Peyer's patch (tissue), 4 donors: ENCODE measurements around the gene MIA2.
"Not testable (repeated sequence)": the region's sequence is repeated elsewhere in the genome, so short reads cannot be mapped to it uniquely, and the experiment has no call there.

Source experiments
- POLR2A ChIP-seq, 2 donors: fragments of 450-650 bp; IDR thresholded peaks; one replicate each; pipeline ENCODE4 v1.5.1; 2017; ENCODE audit warnings: antibody characterized with exemption in 2 of 2, mild to moderate bottlenecking in 2 of 2, moderate library complexity in 2 of 2
- TF ChIP-seq, protein P1 (sequence below), 6 experiments: fragments of 450-650 bp in 4 of 6; fragments of 200-600 bp in 2 of 6; sonication (generic) in 1 of 6; IDR thresholded peaks; one replicate each; pipeline ENCODE4 v1.5.1; 2017 to 2019; ENCODE audit warnings: antibody characterized with exemption in 6 of 6, mild to moderate bottlenecking in 3 of 6, moderate library complexity in 1 of 6

- TF ChIP-seq, protein P1, sequence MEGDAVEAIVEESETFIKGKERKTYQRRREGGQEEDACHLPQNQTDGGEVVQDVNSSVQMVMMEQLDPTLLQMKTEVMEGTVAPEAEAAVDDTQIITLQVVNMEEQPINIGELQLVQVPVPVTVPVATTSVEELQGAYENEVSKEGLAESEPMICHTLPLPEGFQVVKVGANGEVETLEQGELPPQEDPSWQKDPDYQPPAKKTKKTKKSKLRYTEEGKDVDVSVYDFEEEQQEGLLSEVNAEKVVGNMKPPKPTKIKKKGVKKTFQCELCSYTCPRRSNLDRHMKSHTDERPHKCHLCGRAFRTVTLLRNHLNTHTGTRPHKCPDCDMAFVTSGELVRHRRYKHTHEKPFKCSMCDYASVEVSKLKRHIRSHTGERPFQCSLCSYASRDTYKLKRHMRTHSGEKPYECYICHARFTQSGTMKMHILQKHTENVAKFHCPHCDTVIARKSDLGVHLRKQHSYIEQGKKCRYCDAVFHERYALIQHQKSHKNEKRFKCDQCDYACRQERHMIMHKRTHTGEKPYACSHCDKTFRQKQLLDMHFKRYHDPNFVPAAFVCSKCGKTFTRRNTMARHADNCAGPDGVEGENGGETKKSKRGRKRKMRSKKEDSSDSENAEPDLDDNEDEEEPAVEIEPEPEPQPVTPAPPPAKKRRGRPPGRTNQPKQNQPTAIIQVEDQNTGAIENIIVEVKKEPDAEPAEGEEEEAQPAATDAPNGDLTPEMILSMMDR (IDR thresholded peaks at IDR 0.05), result not testable (repeated sequence)
- TF ChIP-seq POLR2A (IDR thresholded peaks at IDR 0.05), result not testable (repeated sequence)
Measured at GRCh38 chr14:39260161-39260560, 26.4 kb downstream of the MIA2 start.
